H1 (cell line): ENCODE results near the gene FTL.

Experiments used
- CHD1 ChIP-seq: IDR thresholded peaks from 2 replicates; pipeline ENCODE4 v1.6.1; 2012; ENCODE audit warnings: low read depth, low read length, improper control_type of control experiment
- EZH2 ChIP-seq: fragments of 200-600 bp; sonication (generic); IDR thresholded peaks from 2 replicates; pipeline ENCODE4 v1.7.1; 2012; ENCODE audit warnings: low read depth, mild to moderate bottlenecking, moderate library complexity, low read length, inconsistent platforms; ENCODE audit not compliant: severe bottlenecking
- GTF2F1 ChIP-seq: IDR thresholded peaks from 2 replicates; pipeline ENCODE4 v1.6.1; 2012; ENCODE audit warnings: low read depth, low read length, improper control_type of control experiment, borderline replicate concordance
- SP1 ChIP-seq: IDR thresholded peaks from 2 replicates; pipeline ENCODE4 v1.6.1; 2011; ENCODE audit warnings: low read depth, low read length
- TAF1 ChIP-seq: IDR thresholded peaks from 2 replicates; pipeline ENCODE4 v1.6.1; 2011; ENCODE audit warnings: mild to moderate bottlenecking, low read depth, low read length
- TF ChIP-seq, protein P1 (sequence below), 3 experiments: IDR thresholded peaks; 1 replicate in 2 of 3; 2 replicates in 1 of 3; pipeline versions ENCODE4 v1.5.1 to v1.6.1; 2011; ENCODE audit warnings: low read length in 3 of 3, mild to moderate bottlenecking in 3 of 3, inconsistent platforms in 2 of 3, low read depth in 1 of 3, moderate library complexity in 1 of 3; ENCODE audit not compliant: insufficient read depth in 1 of 3; ENCODE audit errors: control extremely low read depth in 1 of 3

DNA sequence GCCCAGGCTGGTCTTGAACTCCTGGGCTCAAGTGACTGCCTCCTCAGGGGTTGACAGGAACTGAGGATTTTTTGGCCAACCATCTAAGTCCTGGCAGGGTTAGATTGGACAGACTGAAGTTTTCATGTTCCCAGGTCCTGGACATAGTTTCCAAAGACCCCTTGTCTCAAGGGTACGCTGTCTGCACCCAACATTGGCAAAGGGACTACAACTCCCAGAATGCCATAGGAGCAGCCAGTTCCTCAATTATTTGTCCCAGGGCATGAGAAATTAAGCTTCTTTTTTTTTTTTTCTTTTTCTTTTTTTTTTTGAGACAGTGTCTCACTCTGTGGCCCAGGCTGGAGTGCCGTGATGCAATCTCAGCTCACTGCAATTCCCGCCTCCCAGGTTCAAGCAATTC is 21.1 kb downstream of the FTL start:
- TF ChIP-seq GTF2F1 (no peak), SP1 (no peak), EZH2 (no peak), TAF1 (no peak), CHD1 (no peak)
- TF ChIP-seq, protein P1, sequence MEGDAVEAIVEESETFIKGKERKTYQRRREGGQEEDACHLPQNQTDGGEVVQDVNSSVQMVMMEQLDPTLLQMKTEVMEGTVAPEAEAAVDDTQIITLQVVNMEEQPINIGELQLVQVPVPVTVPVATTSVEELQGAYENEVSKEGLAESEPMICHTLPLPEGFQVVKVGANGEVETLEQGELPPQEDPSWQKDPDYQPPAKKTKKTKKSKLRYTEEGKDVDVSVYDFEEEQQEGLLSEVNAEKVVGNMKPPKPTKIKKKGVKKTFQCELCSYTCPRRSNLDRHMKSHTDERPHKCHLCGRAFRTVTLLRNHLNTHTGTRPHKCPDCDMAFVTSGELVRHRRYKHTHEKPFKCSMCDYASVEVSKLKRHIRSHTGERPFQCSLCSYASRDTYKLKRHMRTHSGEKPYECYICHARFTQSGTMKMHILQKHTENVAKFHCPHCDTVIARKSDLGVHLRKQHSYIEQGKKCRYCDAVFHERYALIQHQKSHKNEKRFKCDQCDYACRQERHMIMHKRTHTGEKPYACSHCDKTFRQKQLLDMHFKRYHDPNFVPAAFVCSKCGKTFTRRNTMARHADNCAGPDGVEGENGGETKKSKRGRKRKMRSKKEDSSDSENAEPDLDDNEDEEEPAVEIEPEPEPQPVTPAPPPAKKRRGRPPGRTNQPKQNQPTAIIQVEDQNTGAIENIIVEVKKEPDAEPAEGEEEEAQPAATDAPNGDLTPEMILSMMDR (IDR thresholded peaks at IDR 0.05; ENCODE audit: control extremely low read depth in 1 of 3, insufficient read depth in 1 of 3, low read depth in 1 of 3, low read length in 3 of 3) = no peak
